HepG2 (cell line): ENCODE results near the gene KIRREL3.

Source experiments
- TBP ChIP-seq: sonication (generic); formaldehyde crosslinking; IDR thresholded peaks from 2 replicates; pipeline ENCODE4 v1.5.0; 2020; ENCODE audit warnings: missing genetic modification reagents
- TF ChIP-seq, protein P1 (sequence below): sonication (generic); formaldehyde crosslinking; IDR thresholded peaks from 2 replicates; pipeline ENCODE4 v1.4.0; 2020; ENCODE audit warnings: missing genetic modification reagents
- TF ChIP-seq, protein P2 (sequence below): sonication (generic); formaldehyde crosslinking; IDR thresholded peaks from 2 replicates; pipeline ENCODE4 v1.8.0; 2022; ENCODE audit warnings: mild to moderate bottlenecking, missing genetic modification reagents

DNA sequence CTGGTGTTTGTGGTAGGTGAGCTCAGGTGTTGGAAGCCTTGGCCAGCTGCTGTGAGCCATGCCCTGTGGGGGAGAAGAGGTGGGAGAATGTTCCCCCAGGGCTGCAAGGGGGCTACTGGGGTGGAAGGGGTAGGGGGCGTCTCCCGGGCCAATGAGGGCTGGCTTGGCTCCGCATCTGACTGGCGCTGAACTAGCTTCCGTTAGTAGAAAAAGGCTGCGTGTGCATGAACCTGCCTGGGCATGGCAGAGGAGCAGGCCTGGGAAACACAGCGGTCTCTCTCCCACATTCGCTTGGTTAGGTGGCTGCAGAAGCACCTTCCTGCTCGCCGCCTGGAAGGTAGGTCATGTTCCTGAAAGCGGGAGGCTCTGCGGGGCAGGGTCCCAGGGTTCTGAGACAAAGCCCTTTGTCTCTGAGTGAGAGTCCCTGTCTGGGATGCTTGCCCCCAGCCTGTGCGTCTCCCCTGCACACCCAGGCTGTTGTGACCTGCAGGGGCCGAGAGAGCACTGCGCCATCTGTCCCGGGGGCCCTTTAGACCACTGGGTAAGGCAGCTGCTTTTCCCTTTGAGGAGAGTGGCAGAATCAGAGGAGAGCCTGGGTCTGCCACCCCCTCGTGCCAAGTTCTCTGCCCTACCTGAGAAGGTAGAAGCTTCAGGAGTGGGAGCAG, 466.3 kb downstream of the KIRREL3 start:
- TF ChIP-seq, protein P1, sequence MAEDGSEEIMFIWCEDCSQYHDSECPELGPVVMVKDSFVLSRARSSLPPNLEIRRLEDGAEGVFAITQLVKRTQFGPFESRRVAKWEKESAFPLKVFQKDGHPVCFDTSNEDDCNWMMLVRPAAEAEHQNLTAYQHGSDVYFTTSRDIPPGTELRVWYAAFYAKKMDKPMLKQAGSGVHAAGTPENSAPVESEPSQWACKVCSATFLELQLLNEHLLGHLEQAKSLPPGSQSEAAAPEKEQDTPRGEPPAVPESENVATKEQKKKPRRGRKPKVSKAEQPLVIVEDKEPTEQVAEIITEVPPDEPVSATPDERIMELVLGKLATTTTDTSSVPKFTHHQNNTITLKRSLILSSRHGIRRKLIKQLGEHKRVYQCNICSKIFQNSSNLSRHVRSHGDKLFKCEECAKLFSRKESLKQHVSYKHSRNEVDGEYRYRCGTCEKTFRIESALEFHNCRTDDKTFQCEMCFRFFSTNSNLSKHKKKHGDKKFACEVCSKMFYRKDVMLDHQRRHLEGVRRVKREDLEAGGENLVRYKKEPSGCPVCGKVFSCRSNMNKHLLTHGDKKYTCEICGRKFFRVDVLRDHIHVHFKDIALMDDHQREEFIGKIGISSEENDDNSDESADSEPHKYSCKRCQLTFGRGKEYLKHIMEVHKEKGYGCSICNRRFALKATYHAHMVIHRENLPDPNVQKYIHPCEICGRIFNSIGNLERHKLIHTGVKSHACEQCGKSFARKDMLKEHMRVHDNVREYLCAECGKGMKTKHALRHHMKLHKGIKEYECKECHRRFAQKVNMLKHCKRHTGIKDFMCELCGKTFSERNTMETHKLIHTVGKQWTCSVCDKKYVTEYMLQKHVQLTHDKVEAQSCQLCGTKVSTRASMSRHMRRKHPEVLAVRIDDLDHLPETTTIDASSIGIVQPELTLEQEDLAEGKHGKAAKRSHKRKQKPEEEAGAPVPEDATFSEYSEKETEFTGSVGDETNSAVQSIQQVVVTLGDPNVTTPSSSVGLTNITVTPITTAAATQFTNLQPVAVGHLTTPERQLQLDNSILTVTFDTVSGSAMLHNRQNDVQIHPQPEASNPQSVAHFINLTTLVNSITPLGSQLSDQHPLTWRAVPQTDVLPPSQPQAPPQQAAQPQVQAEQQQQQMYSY (CRISPR knock-in tag) = no peak
- TF ChIP-seq, protein P2, sequence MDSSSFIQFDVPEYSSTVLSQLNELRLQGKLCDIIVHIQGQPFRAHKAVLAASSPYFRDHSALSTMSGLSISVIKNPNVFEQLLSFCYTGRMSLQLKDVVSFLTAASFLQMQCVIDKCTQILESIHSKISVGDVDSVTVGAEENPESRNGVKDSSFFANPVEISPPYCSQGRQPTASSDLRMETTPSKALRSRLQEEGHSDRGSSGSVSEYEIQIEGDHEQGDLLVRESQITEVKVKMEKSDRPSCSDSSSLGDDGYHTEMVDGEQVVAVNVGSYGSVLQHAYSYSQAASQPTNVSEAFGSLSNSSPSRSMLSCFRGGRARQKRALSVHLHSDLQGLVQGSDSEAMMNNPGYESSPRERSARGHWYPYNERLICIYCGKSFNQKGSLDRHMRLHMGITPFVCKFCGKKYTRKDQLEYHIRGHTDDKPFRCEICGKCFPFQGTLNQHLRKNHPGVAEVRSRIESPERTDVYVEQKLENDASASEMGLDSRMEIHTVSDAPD (CRISPR knock-in tag) = no peak
- no peak for TF ChIP-seq TBP (CRISPR knock-in tag)
